Measurements from ENCODE around the gene STH.

GRCh38 chr17:46013127-46013501, 14.1 kb downstream of the STH start:
- TF ChIP-seq ZSCAN20 (CRISPR knock-in tag; IDR thresholded peaks at IDR 0.05) = no peak
- no peak for TF ChIP-seq CTCF (IDR thresholded peaks at IDR 0.05)
- no peak for TF ChIP-seq EP300 (IDR thresholded peaks at IDR 0.05)

Data from A549 (cell line).